HEK293 (cell line): ENCODE results near the gene IL1RL2.

Experiments
- CTCF ChIP-seq: fragments of 450-650 bp; formaldehyde crosslinking; IDR thresholded peaks from 2 replicates; pipeline ENCODE4 v1.5.1; 2016; ENCODE audit warnings: missing biosample characterization, missing genetic modification characterization
- HOXA7 ChIP-seq: sonication (generic); formaldehyde crosslinking; IDR thresholded peaks from 2 replicates; pipeline ENCODE4 v1.8.1; 2022; ENCODE audit warnings: missing genetic modification reagents, borderline replicate concordance
- KLF17 ChIP-seq: fragments of 450-650 bp; formaldehyde crosslinking; IDR thresholded peaks from 2 replicates; pipeline ENCODE4 v1.5.1; 2016; ENCODE audit warnings: missing biosample characterization, missing genetic modification characterization
- PRDM10 ChIP-seq: fragments of 450-650 bp; formaldehyde crosslinking; IDR thresholded peaks from 2 replicates; pipeline ENCODE4 v1.5.1; 2016; ENCODE audit warnings: missing biosample characterization, missing genetic modification characterization
- ZBTB11 ChIP-seq: fragments of 450-650 bp; formaldehyde crosslinking; conservative IDR thresholded peaks from 2 replicates; pipeline ENCODE4 v1.5.1; 2016; ENCODE audit warnings: low read depth, missing biosample characterization, missing genetic modification characterization
- ZNF23 ChIP-seq: fragments of 450-650 bp; formaldehyde crosslinking; IDR thresholded peaks from 2 replicates; pipeline ENCODE4 v1.5.1; 2016; ENCODE audit warnings: missing biosample characterization, missing genetic modification characterization, borderline replicate concordance
- ZSCAN23 ChIP-seq: fragments of 450-650 bp; formaldehyde crosslinking; IDR thresholded peaks from 2 replicates; pipeline ENCODE4 v1.5.1; 2016; ENCODE audit warnings: missing biosample characterization, missing genetic modification characterization
- ZSCAN30 ChIP-seq: fragments of 450-650 bp; IDR thresholded peaks from 2 replicates; pipeline ENCODE4 v1.5.1; 2018; ENCODE audit warnings: missing biosample characterization, mild to moderate bottlenecking, missing genetic modification characterization, moderate library complexity

GRCh38 chr2:102184018-102184417, 2.8 kb upstream of the IL1RL2 start:
- TF ChIP-seq CTCF (tag by site-specific recombination), result no peak
- no peak for TF ChIP-seq ZSCAN30
- TF ChIP-seq HOXA7 (CRISPR knock-in tag), result no peak
- TF ChIP-seq ZNF23 (tag by site-specific recombination), result no peak
- no peak for TF ChIP-seq ZBTB11 (tag by site-specific recombination)
- TF ChIP-seq KLF17 (tag by site-specific recombination), result no peak
- TF ChIP-seq ZSCAN23 (tag by site-specific recombination), result no peak
- TF ChIP-seq PRDM10 (tag by site-specific recombination), result no peak
